ENCODE measurements around the gene NKAIN2. TPM values are rescaled to one million over a fixed set of nuclear protein-coding genes. Genes with fewer than 3 reads are reported as not detected.
"Not testable (repeated sequence)": the region's sequence is repeated elsewhere in the genome, so short reads cannot be mapped to it uniquely, and the experiment has no call there.

NKAIN2 gene
- total and polyA plus RNA-seq, 7 donors: 0.08 to 13.5 (median 1.1) TPM

DNA sequence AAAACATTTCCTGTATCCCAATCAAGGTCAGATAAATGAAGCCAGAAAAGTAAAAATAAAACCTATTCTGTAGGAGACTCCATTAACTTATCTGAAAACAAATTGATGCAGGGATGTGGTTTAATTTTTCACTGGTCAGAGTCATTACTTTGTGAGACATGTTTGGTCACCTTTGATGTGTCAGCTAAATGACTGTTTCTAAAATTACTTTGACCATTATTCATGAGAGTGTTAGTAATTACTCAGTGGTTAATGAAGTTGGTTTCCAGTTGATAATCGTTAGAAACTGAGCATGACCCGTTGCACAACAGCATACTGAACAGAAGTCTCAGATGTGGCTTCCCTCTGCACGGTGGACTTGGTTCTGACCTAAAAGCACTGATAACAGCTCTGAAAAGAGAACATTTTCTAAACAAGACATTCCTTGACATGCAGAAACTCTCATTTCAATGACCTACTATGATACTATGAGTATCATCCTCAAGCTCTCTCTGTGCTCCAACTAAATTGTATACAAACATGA is 748.1 kb downstream of the NKAIN2 start:
- TF ChIP-seq, protein P1, sequence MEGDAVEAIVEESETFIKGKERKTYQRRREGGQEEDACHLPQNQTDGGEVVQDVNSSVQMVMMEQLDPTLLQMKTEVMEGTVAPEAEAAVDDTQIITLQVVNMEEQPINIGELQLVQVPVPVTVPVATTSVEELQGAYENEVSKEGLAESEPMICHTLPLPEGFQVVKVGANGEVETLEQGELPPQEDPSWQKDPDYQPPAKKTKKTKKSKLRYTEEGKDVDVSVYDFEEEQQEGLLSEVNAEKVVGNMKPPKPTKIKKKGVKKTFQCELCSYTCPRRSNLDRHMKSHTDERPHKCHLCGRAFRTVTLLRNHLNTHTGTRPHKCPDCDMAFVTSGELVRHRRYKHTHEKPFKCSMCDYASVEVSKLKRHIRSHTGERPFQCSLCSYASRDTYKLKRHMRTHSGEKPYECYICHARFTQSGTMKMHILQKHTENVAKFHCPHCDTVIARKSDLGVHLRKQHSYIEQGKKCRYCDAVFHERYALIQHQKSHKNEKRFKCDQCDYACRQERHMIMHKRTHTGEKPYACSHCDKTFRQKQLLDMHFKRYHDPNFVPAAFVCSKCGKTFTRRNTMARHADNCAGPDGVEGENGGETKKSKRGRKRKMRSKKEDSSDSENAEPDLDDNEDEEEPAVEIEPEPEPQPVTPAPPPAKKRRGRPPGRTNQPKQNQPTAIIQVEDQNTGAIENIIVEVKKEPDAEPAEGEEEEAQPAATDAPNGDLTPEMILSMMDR (IDR thresholded peaks at IDR 0.05): no peak
- H3K36me3 ChIP-seq (ENCODE audit: insufficient read depth in 1 of 2, low read depth in 1 of 2): no peaks in the 10 kb centered on the region
- 81 to 89% (median 86%) methylated on average over 3 of the region's 3 CpGs for WGBS, 3 donors
- H3K4me1 ChIP-seq: no peaks in the 10 kb centered on the region
- DNase-seq (no peak), ATAC-seq (no peak)
- H3K4me3 ChIP-seq: no peak overlapping the region
- no peaks in the 10 kb centered on the region for H3K9me3 ChIP-seq
- no peak overlapping the region for H3K27ac ChIP-seq
- intact Hi-C loops (cut with DNase I): no loop called here
- no peaks in the 10 kb centered on the region for H3K27me3 ChIP-seq (ENCODE audit: insufficient read depth in 3 of 3, low read length in 2 of 3)

DNA sequence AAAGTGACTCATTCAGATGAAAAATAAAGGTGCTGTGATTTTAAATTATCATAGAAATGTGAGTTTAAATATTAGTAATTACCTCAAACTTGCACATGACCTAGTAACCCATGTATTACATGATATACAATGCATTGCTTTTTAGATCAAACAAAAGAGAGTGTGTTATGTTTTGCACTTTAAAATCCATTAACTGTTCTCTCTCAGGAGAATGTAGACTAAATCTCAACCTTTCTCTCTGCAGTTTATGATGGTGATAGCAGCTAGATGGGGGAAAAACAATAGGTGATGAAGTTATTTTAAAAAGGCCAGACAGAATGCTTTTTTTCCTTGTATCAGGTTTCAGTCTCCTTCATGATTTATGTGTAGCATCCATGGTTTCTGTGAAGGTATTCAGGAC is 754.2 kb downstream of the NKAIN2 start:
- ATAC-seq (no peak), DNase-seq (no peak)
- H3K4me3 ChIP-seq: no peak overlapping the region
- intact Hi-C loops (cut with DNase I): no loop called here
- no peaks in the 10 kb centered on the region for H3K9me3 ChIP-seq
- H3K27me3 ChIP-seq (ENCODE audit: insufficient read depth in 3 of 3, low read length in 2 of 3): no peaks in the 10 kb centered on the region
- TF ChIP-seq, protein P1 (IDR thresholded peaks at IDR 0.05): no peak
- no peak overlapping the region for H3K27ac ChIP-seq
- H3K4me1 ChIP-seq: no peaks in the 10 kb centered on the region
- H3K36me3 ChIP-seq (ENCODE audit: insufficient read depth in 1 of 2, low read depth in 1 of 2): no peaks in the 10 kb centered on the region

DNA sequence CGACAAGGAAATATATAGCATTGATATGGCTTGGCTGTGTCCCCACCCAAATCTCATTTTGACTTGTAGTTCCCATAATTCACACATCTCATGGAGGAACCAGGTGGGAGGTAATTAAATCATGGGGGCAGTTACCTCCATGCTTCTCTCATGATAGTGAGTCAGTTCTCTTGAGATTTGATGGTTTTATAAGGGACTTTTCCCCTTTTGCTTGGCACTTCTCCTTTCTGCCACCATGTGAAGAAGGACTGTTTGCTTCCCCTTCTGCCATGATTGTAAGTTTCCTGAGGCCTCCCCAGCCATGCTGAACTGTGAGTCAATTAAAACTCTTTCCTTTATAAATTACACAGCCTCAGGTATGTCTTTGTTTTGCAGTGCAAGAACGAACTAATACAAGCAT is 756.4 kb downstream of the NKAIN2 start:
- H3K9me3 ChIP-seq; H3K27ac ChIP-seq; ATAC-seq; H3K4me3 ChIP-seq; intact Hi-C loops (cut with DNase I); H3K27me3 ChIP-seq (ENCODE audit: insufficient read depth in 3 of 3, low read length in 2 of 3); DNase-seq; H3K4me1 ChIP-seq; H3K36me3 ChIP-seq (ENCODE audit: insufficient read depth in 1 of 2, low read depth in 1 of 2): not testable (repeated sequence)
- WGBS, 3 donors: 82 to 85% (median 82%) methylated on average over 2 of the region's 2 CpGs

DNA sequence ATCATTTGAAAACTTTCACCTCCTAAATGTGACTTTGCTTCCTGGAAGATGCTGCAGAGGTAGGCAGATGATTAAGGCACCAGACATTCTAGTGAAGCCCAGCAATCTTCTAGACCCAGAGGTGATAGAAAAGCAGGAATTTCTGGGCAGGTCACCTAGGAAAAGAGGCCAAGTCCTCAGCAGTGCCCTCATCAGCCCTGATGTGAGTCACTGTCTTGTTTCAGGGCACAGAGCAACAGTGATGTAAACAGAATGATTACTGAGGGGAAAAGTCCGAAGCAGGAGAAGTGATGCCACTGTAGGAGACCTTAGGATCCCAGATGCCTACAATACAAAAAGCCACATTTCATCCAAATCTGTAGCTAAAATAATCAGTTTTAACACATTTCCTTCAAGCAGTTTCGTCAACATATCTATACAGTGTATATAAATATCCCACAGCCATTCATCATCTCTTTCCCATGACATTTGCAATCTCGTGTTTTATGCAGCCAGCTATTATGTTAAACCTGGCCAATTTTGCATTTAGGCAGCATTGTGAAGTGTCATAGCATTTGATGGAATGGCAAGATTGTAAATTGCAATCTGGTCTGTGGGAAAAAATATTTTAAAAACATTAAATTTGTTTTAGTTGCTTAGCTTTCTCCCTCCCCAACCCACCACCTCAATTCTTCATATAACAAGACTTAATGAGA is 757.4 kb downstream of the NKAIN2 start:
- H3K27ac ChIP-seq: no peak overlapping the region
- H3K4me3 ChIP-seq: no peak overlapping the region
- no peak for ATAC-seq
- no peak for DNase-seq
- H3K27me3 ChIP-seq (ENCODE audit: insufficient read depth in 3 of 3, low read length in 2 of 3): no peaks in the 10 kb centered on the region
- intact Hi-C loops (cut with DNase I): no loop called here
- H3K4me1 ChIP-seq: no peaks in the 10 kb centered on the region
- TF ChIP-seq, protein P1 (IDR thresholded peaks at IDR 0.05): no peak
- no peaks in the 10 kb centered on the region for H3K36me3 ChIP-seq (ENCODE audit: insufficient read depth in 1 of 2, low read depth in 1 of 2)
- no peaks in the 10 kb centered on the region for H3K9me3 ChIP-seq
- 46 to 61% (median 53%) methylated on average over 3 of the region's 3 CpGs for WGBS, 3 donors

DNA sequence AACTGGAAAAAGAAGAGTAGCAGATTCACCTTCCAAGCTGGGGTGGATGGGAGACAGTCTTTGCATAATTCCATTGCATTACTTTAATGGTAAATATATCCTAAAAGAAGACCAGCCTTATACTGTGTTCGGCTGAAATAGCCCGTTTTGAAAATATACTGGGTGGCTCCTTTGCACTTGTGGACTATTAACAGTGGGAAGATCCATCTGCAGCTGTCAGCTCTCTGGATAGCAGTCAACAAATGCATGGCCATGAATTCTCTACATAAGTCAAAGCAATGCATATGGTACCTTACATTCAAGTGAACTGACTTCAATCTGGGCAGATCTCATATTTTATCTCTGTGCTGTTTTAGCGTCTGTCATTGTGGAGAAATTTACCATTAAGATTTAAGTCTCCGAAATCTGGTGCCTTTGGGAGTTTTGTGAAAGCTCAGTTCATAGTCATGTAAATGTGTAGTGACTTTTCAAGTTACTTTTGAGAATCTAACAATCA is 758.0 kb downstream of the NKAIN2 start:
- ATAC-seq (no peak), DNase-seq (no peak)
- no peaks in the 10 kb centered on the region for H3K9me3 ChIP-seq
- 75 to 77% (median 76%) methylated on average over 4 of the region's 4 CpGs for WGBS, 3 donors
- no peaks in the 10 kb centered on the region for H3K4me1 ChIP-seq
- no peaks in the 10 kb centered on the region for H3K36me3 ChIP-seq (ENCODE audit: insufficient read depth in 1 of 2, low read depth in 1 of 2)
- TF ChIP-seq, protein P1 (IDR thresholded peaks at IDR 0.05): no peak
- H3K27me3 ChIP-seq (ENCODE audit: insufficient read depth in 3 of 3, low read length in 2 of 3): no peaks in the 10 kb centered on the region
- intact Hi-C loops (cut with DNase I): no loop called here
- H3K4me3 ChIP-seq: no peak overlapping the region
- H3K27ac ChIP-seq: no peak overlapping the region

DNA sequence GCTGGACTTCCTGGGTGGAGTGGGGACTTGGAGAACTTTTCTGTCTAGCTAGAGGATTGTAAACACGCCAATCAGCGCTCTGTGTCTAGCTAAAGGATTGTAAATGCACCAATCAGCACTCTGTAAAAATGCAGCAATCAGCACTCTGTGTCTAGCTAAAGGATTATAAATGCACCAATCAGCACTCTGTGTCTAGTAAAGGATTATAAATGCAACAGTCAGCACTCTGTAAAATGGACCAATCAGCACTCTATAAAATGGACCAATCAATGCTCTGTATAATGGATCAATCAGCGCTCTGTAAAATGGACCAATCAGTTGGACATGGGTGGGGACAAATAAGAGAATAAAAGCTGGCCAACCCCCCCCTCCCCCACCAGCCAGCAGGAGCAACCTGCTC is 760.5 kb downstream of the NKAIN2 start:
- H3K4me1 ChIP-seq; H3K4me3 ChIP-seq; intact Hi-C loops (cut with DNase I); H3K36me3 ChIP-seq (ENCODE audit: insufficient read depth in 1 of 2, low read depth in 1 of 2); H3K9me3 ChIP-seq; ATAC-seq; H3K27ac ChIP-seq; DNase-seq; H3K27me3 ChIP-seq (ENCODE audit: insufficient read depth in 3 of 3, low read length in 2 of 3): not testable (repeated sequence)
- 92 to 93% (median 93%) methylated on average over 3 of the region's 3 CpGs for WGBS, 3 donors
